GM21381 (cell line): ENCODE results near the gene HERC6.
"Not testable (repeated sequence)": the region's sequence is repeated elsewhere in the genome, so short reads cannot be mapped to it uniquely, and the experiment has no call there.

Experiments
- ATAC-seq: cut with Tn5 transposase; IDR thresholded peaks from one replicate; pipeline ENCODE4 v1.9.1; 2021; ENCODE audit warnings: mild to moderate bottlenecking, moderate library complexity; ENCODE audit not compliant: unreplicated experiment

Gene HERC6

GRCh38 chr4:88443486-88443885, 64.8 kb downstream of the HERC6 start:
- ATAC-seq, result no peak

GRCh38 chr4:88445252-88445651, 66.6 kb downstream of the HERC6 start:
- ATAC-seq, result no peak

- no peak for ATAC-seq
Observed at GRCh38 chr4:88446124-88446523, 67.5 kb downstream of the HERC6 start.

- no peak for ATAC-seq
Observed at GRCh38 chr4:88447371-88448095, 68.9 kb downstream of the HERC6 start.

- ATAC-seq, result not testable (repeated sequence)
Observed at GRCh38 chr4:88448211-88448765, 69.6 kb downstream of the HERC6 start.

GRCh38 chr4:88448889-88449288, 70.2 kb downstream of the HERC6 start:
- ATAC-seq, result no peak

GRCh38 chr4:88449290-88449689, 70.6 kb downstream of the HERC6 start:
- no peak for ATAC-seq

- ATAC-seq, result no peak
Observed at GRCh38 chr4:88451205-88451604, 72.6 kb downstream of the HERC6 start.

- ATAC-seq, result no peak
Observed at GRCh38 chr4:88452912-88453311, 74.3 kb downstream of the HERC6 start.

- peak; percentile 89 for ATAC-seq
Observed at GRCh38 chr4:88456670-88457306, 78.1 kb downstream of the HERC6 start, which contains the start of gene HERC5. HERC5 (plus strand) TSS chr4:88457119; CDS start chr4:88457270, 151 bp downstream.

GRCh38 chr4:88457307-88458103, 78.9 kb downstream of the HERC6 start:
- ATAC-seq, result peak; percentile 43

GRCh38 chr4:88458104-88458740, 79.6 kb downstream of the HERC6 start:
- no peak for ATAC-seq

- ATAC-seq, result no peak
Observed at GRCh38 chr4:88465653-88466192, 87.1 kb downstream of the HERC6 start.

- ATAC-seq, result no peak
Observed at GRCh38 chr4:88467392-88467791, 88.7 kb downstream of the HERC6 start.

GRCh38 chr4:88477229-88477860, 98.7 kb downstream of the HERC6 start:
- ATAC-seq, result no peak

- no peak for ATAC-seq
Observed at GRCh38 chr4:88478247-88478646, 99.6 kb downstream of the HERC6 start.

- ATAC-seq, result no peak
Observed at GRCh38 chr4:88481537-88481936, 102.9 kb downstream of the HERC6 start.

GRCh38 chr4:88489100-88489761, 110.6 kb downstream of the HERC6 start:
- no peak for ATAC-seq
